Suprapubic skin (tissue), 4 donors: Measurements from ENCODE around the gene LILRA2. TPM values are rescaled to one million over a fixed set of nuclear protein-coding genes. Genes with fewer than 3 reads are reported as not detected.
"Not testable (repeated sequence)": the region's sequence is repeated elsewhere in the genome, so short reads cannot be mapped to it uniquely, and the experiment has no call there.

Experiments used
- DNase-seq, 2 donors: peaks; one replicate each; pipeline ENCODE4 v3.0.0-alpha.2; 2019; ENCODE audit warnings: low spot score in 2 of 2
- H3K27ac ChIP-seq: fragments of 200-600 bp; sonication (generic); one replicate; pipeline ENCODE4 v1.5.1; 2019
- H3K27me3 ChIP-seq: fragments of 200-600 bp; sonication (generic); one replicate; pipeline ENCODE4 v1.5.1; 2019
- H3K36me3 ChIP-seq: fragments of 200-600 bp; sonication (generic); one replicate; pipeline ENCODE4 v1.5.1; 2019
- H3K4me1 ChIP-seq: fragments of 200-600 bp; sonication (generic); one replicate; pipeline ENCODE4 v1.5.1; 2019
- H3K4me3 ChIP-seq: fragments of 200-600 bp; sonication (generic); one replicate; pipeline ENCODE4 v1.5.1; 2019; ENCODE audit warnings: mild to moderate bottlenecking
- H3K9me3 ChIP-seq: fragments of 200-600 bp; sonication (generic); one replicate; pipeline ENCODE4 v1.5.1; 2019
- EP300 ChIP-seq: sonication (generic); formaldehyde crosslinking; IDR thresholded peaks from one replicate; pipeline ENCODE4 v1.6.1; 2017; ENCODE audit warnings: antibody characterized with exemption
- POLR2A ChIP-seq, 2 donors: fragments of 450-650 bp; IDR thresholded peaks; one replicate each; pipeline ENCODE4 v1.6.1; 2017; ENCODE audit warnings: antibody characterized with exemption in 2 of 2, mild to moderate bottlenecking in 2 of 2, moderate library complexity in 2 of 2
- POLR2AphosphoS5 ChIP-seq, 3 donors: sonication (generic); formaldehyde crosslinking; IDR thresholded peaks; one replicate each; pipeline ENCODE4 v1.6.1; 2017; ENCODE audit warnings: antibody characterized with exemption in 3 of 3
- WGBS: methylation state at CpG from one replicate; pipeline ENCODE4 v1.1.5; 2018; 5-methylcytosine and 5-hydroxymethylcytosine counted together
- total RNA-seq, 4 donors: library from RNA; depleted of rRNA; stranded (reverse); fragments of >200 nt; gene quantifications; one replicate each; pipeline ENCODE4 v1.1.0, GENCODE V29; 2016
- TF ChIP-seq, protein P1 (sequence below), 2 donors: fragments of 200-600 bp in 1 of 2; fragments of 450-650 bp in 1 of 2; sonication (generic) in 1 of 2; IDR thresholded peaks; one replicate each; pipeline ENCODE4 v1.5.1; 2016 to 2019; ENCODE audit warnings: antibody characterized with exemption in 2 of 2, mild to moderate bottlenecking in 1 of 2, moderate library complexity in 1 of 2

The LILRA2 gene
- total RNA-seq, 4 donors from 2014 or later = 0.15 TPM; not detected in 3

DNA sequence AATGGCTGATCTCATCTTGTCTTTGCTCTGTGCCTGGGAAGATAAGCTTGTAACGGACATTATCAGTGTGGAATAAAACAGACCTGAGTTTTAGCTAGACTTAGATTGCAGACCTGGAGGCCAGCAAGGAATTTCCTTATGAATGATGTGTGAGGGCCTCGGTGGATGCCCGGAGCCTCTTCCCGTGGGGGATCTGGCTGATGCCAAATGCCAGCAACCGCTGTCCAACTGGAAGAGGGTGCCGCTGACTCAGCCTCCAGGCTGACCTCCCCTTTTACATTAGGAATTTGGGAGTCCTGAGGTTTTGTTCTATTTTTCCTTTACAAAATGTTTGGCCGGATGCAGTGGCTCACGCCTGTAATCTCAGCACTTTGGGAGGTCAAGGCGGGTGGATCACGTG, 19.6 kb upstream of the LILRA2 start:
- no peak overlapping the region for H3K27ac ChIP-seq
- 93% methylated on average over 10 of the region's 10 CpGs for WGBS
- H3K9me3 ChIP-seq = no peaks in the 10 kb centered on the region
- H3K4me3 ChIP-seq = no peak overlapping the region
- no peaks in the 10 kb centered on the region for H3K4me1 ChIP-seq
- TF ChIP-seq EP300 = no peak
- no peak for TF ChIP-seq POLR2A (IDR thresholded peaks at IDR 0.05)
- H3K36me3 ChIP-seq = no peaks in the 10 kb centered on the region
- DNase-seq = no peak
- peaks cover 5% of the 10 kb centered on the region for H3K27me3 ChIP-seq

DNA sequence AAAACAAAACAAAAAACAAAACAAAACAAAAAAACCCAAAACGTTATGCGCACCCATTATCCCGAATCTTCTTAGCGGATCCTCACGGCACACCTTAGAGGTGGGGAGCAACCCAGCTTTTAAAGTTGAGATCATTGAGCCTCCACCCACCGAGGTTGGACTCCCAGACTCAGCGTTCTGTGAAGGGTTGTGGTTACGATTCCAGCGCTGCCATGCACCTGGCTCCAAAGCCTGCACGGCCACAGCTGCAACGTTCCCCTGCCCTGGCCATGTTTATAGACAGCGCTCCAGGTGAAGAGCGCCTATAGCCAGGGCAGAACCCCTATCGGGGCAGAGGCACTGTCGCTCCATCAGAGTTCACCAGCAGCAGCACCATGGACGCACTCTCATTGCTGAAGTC, 18.7 kb upstream of the LILRA2 start:
- Histone ChIP-seq H3K27ac (no peak overlapping the region), H3K27me3 (peaks cover 5% of the 10 kb centered on the region), H3K36me3 (no peaks in the 10 kb centered on the region), H3K9me3 (no peaks in the 10 kb centered on the region), H3K4me3 (no peak overlapping the region), H3K4me1 (no peaks in the 10 kb centered on the region)
- DNase-seq = no peak
- no peak for TF ChIP-seq POLR2AphosphoS5 (IDR thresholded peaks at IDR 0.05)
- TF ChIP-seq, protein P1, sequence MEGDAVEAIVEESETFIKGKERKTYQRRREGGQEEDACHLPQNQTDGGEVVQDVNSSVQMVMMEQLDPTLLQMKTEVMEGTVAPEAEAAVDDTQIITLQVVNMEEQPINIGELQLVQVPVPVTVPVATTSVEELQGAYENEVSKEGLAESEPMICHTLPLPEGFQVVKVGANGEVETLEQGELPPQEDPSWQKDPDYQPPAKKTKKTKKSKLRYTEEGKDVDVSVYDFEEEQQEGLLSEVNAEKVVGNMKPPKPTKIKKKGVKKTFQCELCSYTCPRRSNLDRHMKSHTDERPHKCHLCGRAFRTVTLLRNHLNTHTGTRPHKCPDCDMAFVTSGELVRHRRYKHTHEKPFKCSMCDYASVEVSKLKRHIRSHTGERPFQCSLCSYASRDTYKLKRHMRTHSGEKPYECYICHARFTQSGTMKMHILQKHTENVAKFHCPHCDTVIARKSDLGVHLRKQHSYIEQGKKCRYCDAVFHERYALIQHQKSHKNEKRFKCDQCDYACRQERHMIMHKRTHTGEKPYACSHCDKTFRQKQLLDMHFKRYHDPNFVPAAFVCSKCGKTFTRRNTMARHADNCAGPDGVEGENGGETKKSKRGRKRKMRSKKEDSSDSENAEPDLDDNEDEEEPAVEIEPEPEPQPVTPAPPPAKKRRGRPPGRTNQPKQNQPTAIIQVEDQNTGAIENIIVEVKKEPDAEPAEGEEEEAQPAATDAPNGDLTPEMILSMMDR (IDR thresholded peaks at IDR 0.05) = no peak
- TF ChIP-seq POLR2A (IDR thresholded peaks at IDR 0.05) = no peak
- no peak for TF ChIP-seq EP300
- WGBS = 82% methylated on average over 11 of the region's 16 CpGs

DNA sequence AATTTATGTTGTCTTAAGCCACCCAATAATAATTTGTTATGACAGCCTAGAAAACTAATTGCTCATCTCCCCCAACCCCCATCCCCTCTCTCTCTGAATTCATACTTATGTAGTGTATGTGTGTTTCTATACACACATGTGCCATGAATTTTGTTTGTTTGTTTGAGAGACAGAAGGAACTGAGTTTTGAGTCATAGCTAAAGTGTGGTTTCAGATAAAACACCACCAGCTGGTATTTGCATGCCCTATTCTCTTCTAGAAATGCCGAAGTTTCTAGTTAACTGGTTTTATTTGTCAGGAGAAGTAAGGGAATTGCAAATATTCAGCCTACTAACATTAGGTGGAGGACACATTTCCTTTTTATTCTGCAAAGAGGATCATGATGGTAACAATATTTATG, 17.4 kb upstream of the LILRA2 start:
- Histone ChIP-seq H3K9me3 (no peaks in the 10 kb centered on the region), H3K27me3 (peaks cover 5% of the 10 kb centered on the region), H3K36me3 (no peaks in the 10 kb centered on the region), H3K4me3 (no peak overlapping the region), H3K4me1 (no peaks in the 10 kb centered on the region), H3K27ac (no peak overlapping the region)
- 85% methylated on average over 1 of the region's 1 CpG for WGBS
- TF ChIP-seq POLR2AphosphoS5 (IDR thresholded peaks at IDR 0.05) = no peak
- no peak for TF ChIP-seq EP300
- no peak for TF ChIP-seq POLR2A (IDR thresholded peaks at IDR 0.05)
- TF ChIP-seq, protein P1 (IDR thresholded peaks at IDR 0.05) = no peak
- no peak for DNase-seq

DNA sequence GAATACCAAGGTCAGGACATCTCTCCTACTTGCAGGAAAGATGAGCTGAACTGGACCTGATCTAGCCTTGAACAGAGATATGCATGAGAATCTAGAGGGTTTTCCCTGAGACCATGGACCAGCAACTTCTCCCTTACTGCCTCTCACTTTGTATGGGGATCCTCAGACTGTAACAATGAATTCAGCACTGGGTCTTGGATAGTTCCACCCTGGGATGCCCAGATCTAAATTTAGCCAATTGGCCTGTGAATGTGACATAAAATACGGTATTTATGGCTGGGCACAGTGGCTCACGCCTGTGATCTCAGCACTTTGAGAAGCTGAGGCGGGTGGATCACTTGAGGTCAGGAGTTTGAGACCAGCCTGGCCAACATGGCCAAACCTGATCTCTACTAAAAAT, 15.3 kb upstream of the LILRA2 start:
- no peak for DNase-seq
- Histone ChIP-seq H3K27me3 (peaks cover 5% of the 10 kb centered on the region), H3K9me3 (no peaks in the 10 kb centered on the region), H3K36me3 (no peaks in the 10 kb centered on the region), H3K27ac (no peak overlapping the region), H3K4me3 (no peak overlapping the region), H3K4me1 (no peaks in the 10 kb centered on the region)
- TF ChIP-seq POLR2AphosphoS5 (IDR thresholded peaks at IDR 0.05) = no peak
- TF ChIP-seq POLR2A (IDR thresholded peaks at IDR 0.05) = no peak
- TF ChIP-seq EP300 = no peak
- TF ChIP-seq, protein P1 (IDR thresholded peaks at IDR 0.05) = no peak
- 68% methylated on average over 3 of the region's 3 CpGs for WGBS

DNA sequence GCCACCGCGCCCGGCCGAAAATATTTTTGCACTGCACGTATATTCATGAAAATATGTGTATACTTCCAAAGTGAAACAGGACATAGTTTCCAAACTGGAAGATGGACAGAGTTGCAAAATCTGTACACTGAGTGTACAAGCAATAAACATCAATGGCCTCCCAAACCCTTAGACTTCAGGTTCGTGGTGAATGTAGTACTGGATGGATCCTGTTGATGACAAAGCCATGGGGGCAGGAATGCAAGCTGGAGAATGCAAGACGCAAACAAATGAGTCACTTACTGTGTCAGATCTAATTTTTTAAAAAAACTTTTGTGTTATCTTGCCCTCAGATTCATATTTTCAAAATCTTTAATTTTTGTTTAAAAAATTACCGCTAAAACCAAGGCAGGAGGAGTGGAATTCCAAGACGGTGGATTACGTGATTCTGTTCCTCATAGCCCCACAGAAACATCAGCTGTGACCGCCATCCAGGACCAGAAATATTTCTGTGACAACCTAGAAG, 12.7 kb upstream of the LILRA2 start:
- no peak for DNase-seq
- H3K27ac ChIP-seq = no peak overlapping the region
- no peaks in the 10 kb centered on the region for H3K4me1 ChIP-seq
- TF ChIP-seq POLR2A (IDR thresholded peaks at IDR 0.05) (no peak), POLR2AphosphoS5 (IDR thresholded peaks at IDR 0.05) (no peak), EP300 (no peak)
- TF ChIP-seq, protein P1 (IDR thresholded peaks at IDR 0.05) = no peak
- H3K27me3 ChIP-seq = no peaks in the 10 kb centered on the region
- no peaks in the 10 kb centered on the region for H3K36me3 ChIP-seq
- no peak overlapping the region for H3K4me3 ChIP-seq
- 89% methylated on average over 11 of the region's 11 CpGs for WGBS
- H3K9me3 ChIP-seq = no peaks in the 10 kb centered on the region

DNA sequence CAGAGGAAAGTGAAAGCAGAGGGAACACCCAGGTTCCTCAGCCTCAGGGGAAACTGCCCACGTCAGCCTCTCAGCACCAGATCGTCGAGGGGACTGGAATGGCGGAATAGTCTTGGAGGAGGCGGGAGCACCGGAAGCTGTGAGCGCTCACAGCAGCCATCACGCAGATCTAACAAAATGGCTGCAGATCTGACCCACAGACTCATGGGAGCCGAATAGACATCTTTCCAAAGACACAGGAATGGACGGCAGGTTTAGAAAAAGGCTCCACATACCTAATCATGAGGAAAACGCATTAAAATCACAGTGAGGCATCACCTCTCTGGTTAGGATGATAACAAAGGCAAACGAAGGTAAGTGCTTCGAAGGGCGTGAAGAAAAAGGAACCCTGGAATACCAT, 11.8 kb upstream of the LILRA2 start:
- Histone ChIP-seq H3K36me3 (no peaks in the 10 kb centered on the region), H3K9me3 (no peaks in the 10 kb centered on the region), H3K4me1 (no peaks in the 10 kb centered on the region), H3K4me3 (no peak overlapping the region), H3K27me3 (no peaks in the 10 kb centered on the region), H3K27ac (no peak overlapping the region)
- 83% methylated on average over 14 of the region's 14 CpGs for whole genome bisulfite sequencing
- DNase-seq = no peak
- no peak for TF ChIP-seq POLR2A (IDR thresholded peaks at IDR 0.05)
- TF ChIP-seq POLR2AphosphoS5 (IDR thresholded peaks at IDR 0.05) = no peak
- TF ChIP-seq, protein P1 (IDR thresholded peaks at IDR 0.05) = no peak

DNA sequence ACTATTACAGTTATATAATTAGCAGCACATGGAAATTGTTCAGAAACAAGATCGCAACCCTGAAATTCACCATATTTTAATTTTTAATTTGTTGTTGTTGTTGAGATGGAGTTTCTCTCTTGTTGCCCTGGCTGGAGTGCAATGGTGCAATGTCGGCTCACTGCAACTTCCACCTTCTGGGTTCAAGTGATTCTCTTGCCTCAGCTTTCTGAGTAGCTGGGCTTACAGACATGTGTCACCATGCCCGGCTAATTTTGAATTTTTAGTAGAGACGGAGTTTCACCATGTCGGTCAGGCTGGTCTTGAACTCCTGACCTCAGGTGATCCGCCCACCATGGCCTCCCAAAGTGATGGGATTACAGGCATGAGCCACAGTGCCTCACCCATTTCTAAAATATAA, 10.4 kb upstream of the LILRA2 start:
- H3K27me3 ChIP-seq, H3K4me3 ChIP-seq, H3K27ac ChIP-seq, H3K36me3 ChIP-seq, H3K9me3 ChIP-seq, DNase-seq, H3K4me1 ChIP-seq: not testable (repeated sequence)
- 89% methylated on average over 6 of the region's 6 CpGs for WGBS
